WTC11 (cell line): ENCODE measurements around the gene PRKCE. TPM values are rescaled to one million over a fixed set of nuclear protein-coding genes. Genes with fewer than 3 reads are reported as not detected.

Source experiments
- ATAC-seq: fragments of 200-7000 bp; cut with Tn5 transposase; 2 replicates; pipeline ENCODE4 v1.10.0; 2021; ENCODE audit warnings: mild to moderate bottlenecking, moderate library complexity
- CTCF ChIA-PET: fragments of 300-600 bp; sonication (Branson Sonifier 250); formaldehyde crosslinking; loops from one replicate; lab custom pipeline; 2021; ENCODE audit warnings: antibody characterized with exemption; lab: Charles Lee
- POLR2A ChIA-PET: fragments of 350-600 bp; sonication (Branson Sonifier 250); formaldehyde crosslinking; loops from one replicate; lab custom pipeline; 2021; ENCODE audit warnings: antibody characterized with exemption; lab: Charles Lee
- DNase-seq: peaks from one replicate; pipeline ENCODE4 v3.0.0; 2021; ENCODE audit warnings: low spot score
- H3K27ac Mint-ChIP-seq: 2 replicates; pipeline ENCODE4 v1.8.0; 2021; ENCODE audit warnings: mixed read lengths
- H3K27me3 Mint-ChIP-seq: 2 replicates; pipeline ENCODE4 v1.8.0; 2021; ENCODE audit warnings: low read depth, mild to moderate bottlenecking, moderate library complexity, mixed read lengths
- H3K36me3 Mint-ChIP-seq: 2 replicates; pipeline ENCODE4 v1.8.0; 2021; ENCODE audit warnings: mixed read lengths
- H3K4me1 Mint-ChIP-seq: 2 replicates; pipeline ENCODE4 v1.8.0; 2022; ENCODE audit warnings: mixed read lengths
- H3K4me3 Mint-ChIP-seq: 2 replicates; pipeline ENCODE4 v1.8.0; 2021; ENCODE audit warnings: mild to moderate bottlenecking, moderate library complexity, mixed read lengths
- H3K9me3 Mint-ChIP-seq: 2 replicates; pipeline ENCODE4 v1.8.0; 2021; ENCODE audit warnings: mixed read lengths
- FOXP1 ChIP-seq: sonication (generic); formaldehyde crosslinking; IDR thresholded peaks from 2 replicates; pipeline ENCODE4 v1.8.0; 2022; ENCODE audit warnings: missing genetic modification reagents, mild to moderate bottlenecking, moderate library complexity, borderline replicate concordance
- HMGA2 ChIP-seq: fragments of 250-450 bp; sonication (Bioruptor Pico); IDR thresholded peaks from 2 replicates; pipeline ENCODE4 v1.4.0; 2021; ENCODE audit warnings: mild to moderate bottlenecking, moderate library complexity
- NR1H2 ChIP-seq: sonication (generic); formaldehyde crosslinking; IDR thresholded peaks from 2 replicates; pipeline ENCODE4 v1.9.0; 2021; ENCODE audit warnings: mild to moderate bottlenecking, moderate library complexity, missing genetic modification reagents
- OVOL2 ChIP-seq: fragments of 250-450 bp; sonication (Bioruptor Pico); IDR thresholded peaks from 2 replicates; pipeline ENCODE4 v1.9.0; 2021; ENCODE audit warnings: mild to moderate bottlenecking, borderline replicate concordance
- SMAD4 ChIP-seq: sonication (generic); formaldehyde crosslinking; IDR thresholded peaks from 2 replicates; pipeline ENCODE4 v1.8.0; 2022; ENCODE audit warnings: mild to moderate bottlenecking, missing genetic modification reagents
- STAT6 ChIP-seq: sonication (generic); formaldehyde crosslinking; conservative IDR thresholded peaks from 2 replicates; pipeline ENCODE4 v1.8.1; 2023; ENCODE audit warnings: mild to moderate bottlenecking, low read depth, missing genetic modification reagents, moderate library complexity
- ZBTB21 ChIP-seq: sonication (generic); formaldehyde crosslinking; IDR thresholded peaks from 2 replicates; pipeline ENCODE4 v1.8.1; 2023; ENCODE audit warnings: mild to moderate bottlenecking, missing genetic modification reagents, borderline replicate concordance
- ZNF281 ChIP-seq: sonication (generic); formaldehyde crosslinking; IDR thresholded peaks from 2 replicates; pipeline ENCODE4 v1.8.0; 2023; ENCODE audit warnings: mild to moderate bottlenecking, missing genetic modification reagents
- ZNF396 ChIP-seq: fragments of 250-450 bp; sonication (Bioruptor Pico); IDR thresholded peaks from 2 replicates; pipeline ENCODE4 v1.8.0; 2021; ENCODE audit warnings: mild to moderate bottlenecking, moderate library complexity, borderline replicate concordance
- ZNF671 ChIP-seq: fragments of 250-450 bp; sonication (Bioruptor Pico); IDR thresholded peaks from 2 replicates; pipeline ENCODE4 v1.8.0; 2021; ENCODE audit warnings: mild to moderate bottlenecking
- total RNA-seq: library from RNA; stranded (reverse); gene quantifications from 3 replicates; pipeline ENCODE4 v1.2.3, GENCODE V29; 2021
- TF ChIP-seq, protein P1 (sequence below): sonication (generic); formaldehyde crosslinking; IDR thresholded peaks from 2 replicates; pipeline ENCODE4 v1.8.0; 2023; ENCODE audit warnings: missing genetic modification reagents
- TF ChIP-seq, protein P2 (sequence below): sonication (generic); formaldehyde crosslinking; IDR thresholded peaks from 2 replicates; pipeline ENCODE4 v1.8.1; 2023; ENCODE audit warnings: mild to moderate bottlenecking, missing genetic modification reagents, moderate library complexity
- TF ChIP-seq, protein P3 (sequence below): sonication (generic); formaldehyde crosslinking; IDR thresholded peaks from 2 replicates; pipeline ENCODE4 v1.8.1; 2023; ENCODE audit warnings: mild to moderate bottlenecking, missing genetic modification reagents, borderline replicate concordance
- TF ChIP-seq, protein P4 (sequence below): fragments of 250-450 bp; sonication (Bioruptor Pico); IDR thresholded peaks from 2 replicates; pipeline ENCODE4 v2.1.2; 2022; ENCODE audit warnings: mild to moderate bottlenecking, moderate library complexity
- TF ChIP-seq, protein P5 (sequence below): fragments of 250-450 bp; sonication (Bioruptor Pico); IDR thresholded peaks from 2 replicates; pipeline ENCODE4 v1.9.0; 2021; ENCODE audit warnings: mild to moderate bottlenecking

Gene PRKCE
- total RNA-seq, 1 experiment from 2014 or later: 5.8 TPM

- no peak for TF ChIP-seq ZNF396 (CRISPR knock-in tag)
- TF ChIP-seq, protein P1, sequence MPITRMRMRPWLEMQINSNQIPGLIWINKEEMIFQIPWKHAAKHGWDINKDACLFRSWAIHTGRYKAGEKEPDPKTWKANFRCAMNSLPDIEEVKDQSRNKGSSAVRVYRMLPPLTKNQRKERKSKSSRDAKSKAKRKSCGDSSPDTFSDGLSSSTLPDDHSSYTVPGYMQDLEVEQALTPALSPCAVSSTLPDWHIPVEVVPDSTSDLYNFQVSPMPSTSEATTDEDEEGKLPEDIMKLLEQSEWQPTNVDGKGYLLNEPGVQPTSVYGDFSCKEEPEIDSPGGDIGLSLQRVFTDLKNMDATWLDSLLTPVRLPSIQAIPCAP (CRISPR knock-in tag): no peak
- TF ChIP-seq, all 79 proteins: peak for 0
Observed at GRCh38 chr2:45925636-45926366, 274.3 kb downstream of the PRKCE start (continued).

GRCh38 chr2:45928946-45929345 lies 277.5 kb downstream of the PRKCE start:
- Mint-ChIP-seq H3K9me3 (no peaks in the 10 kb centered on the region), H3K27me3 (no peaks in the 10 kb centered on the region), H3K4me3 (no peak overlapping the region), H3K4me1 (peaks cover 13% of the 10 kb centered on the region), H3K27ac (no peak overlapping the region), H3K36me3 (no peaks in the 10 kb centered on the region)
- ATAC-seq: no peak
- no peak for DNase-seq
- ChIA-PET POLR2A (no interaction called here), CTCF (interaction anchor here (1.0 to 2.7 kb wide), 2 partner anchors 8 to 151 kb away, joined by 3 to 8 read pairs; no protein-coding TSS in a partner anchor)
- TF ChIP-seq ZNF396 (CRISPR knock-in tag): no peak
- no peak for TF ChIP-seq STAT6 (CRISPR knock-in tag)
- TF ChIP-seq ZNF671: no peak
- no peak for TF ChIP-seq OVOL2 (CRISPR knock-in tag)
- TF ChIP-seq, protein P2, sequence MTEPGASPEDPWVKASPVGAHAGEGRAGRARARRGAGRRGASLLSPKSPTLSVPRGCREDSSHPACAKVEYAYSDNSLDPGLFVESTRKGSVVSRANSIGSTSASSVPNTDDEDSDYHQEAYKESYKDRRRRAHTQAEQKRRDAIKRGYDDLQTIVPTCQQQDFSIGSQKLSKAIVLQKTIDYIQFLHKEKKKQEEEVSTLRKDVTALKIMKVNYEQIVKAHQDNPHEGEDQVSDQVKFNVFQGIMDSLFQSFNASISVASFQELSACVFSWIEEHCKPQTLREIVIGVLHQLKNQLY (CRISPR knock-in tag): no peak
- TF ChIP-seq ZNF281: no peak
- TF ChIP-seq, protein P3, sequence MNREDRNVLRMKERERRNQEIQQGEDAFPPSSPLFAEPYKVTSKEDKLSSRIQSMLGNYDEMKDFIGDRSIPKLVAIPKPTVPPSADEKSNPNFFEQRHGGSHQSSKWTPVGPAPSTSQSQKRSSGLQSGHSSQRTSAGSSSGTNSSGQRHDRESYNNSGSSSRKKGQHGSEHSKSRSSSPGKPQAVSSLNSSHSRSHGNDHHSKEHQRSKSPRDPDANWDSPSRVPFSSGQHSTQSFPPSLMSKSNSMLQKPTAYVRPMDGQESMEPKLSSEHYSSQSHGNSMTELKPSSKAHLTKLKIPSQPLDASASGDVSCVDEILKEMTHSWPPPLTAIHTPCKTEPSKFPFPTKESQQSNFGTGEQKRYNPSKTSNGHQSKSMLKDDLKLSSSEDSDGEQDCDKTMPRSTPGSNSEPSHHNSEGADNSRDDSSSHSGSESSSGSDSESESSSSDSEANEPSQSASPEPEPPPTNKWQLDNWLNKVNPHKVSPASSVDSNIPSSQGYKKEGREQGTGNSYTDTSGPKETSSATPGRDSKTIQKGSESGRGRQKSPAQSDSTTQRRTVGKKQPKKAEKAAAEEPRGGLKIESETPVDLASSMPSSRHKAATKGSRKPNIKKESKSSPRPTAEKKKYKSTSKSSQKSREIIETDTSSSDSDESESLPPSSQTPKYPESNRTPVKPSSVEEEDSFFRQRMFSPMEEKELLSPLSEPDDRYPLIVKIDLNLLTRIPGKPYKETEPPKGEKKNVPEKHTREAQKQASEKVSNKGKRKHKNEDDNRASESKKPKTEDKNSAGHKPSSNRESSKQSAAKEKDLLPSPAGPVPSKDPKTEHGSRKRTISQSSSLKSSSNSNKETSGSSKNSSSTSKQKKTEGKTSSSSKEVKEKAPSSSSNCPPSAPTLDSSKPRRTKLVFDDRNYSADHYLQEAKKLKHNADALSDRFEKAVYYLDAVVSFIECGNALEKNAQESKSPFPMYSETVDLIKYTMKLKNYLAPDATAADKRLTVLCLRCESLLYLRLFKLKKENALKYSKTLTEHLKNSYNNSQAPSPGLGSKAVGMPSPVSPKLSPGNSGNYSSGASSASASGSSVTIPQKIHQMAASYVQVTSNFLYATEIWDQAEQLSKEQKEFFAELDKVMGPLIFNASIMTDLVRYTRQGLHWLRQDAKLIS (CRISPR knock-in tag): no peak
- TF ChIP-seq FOXP1 (CRISPR knock-in tag): no peak
- no peak for TF ChIP-seq ZBTB21
- TF ChIP-seq NR1H2 (CRISPR knock-in tag): no peak
- TF ChIP-seq, protein P4, sequence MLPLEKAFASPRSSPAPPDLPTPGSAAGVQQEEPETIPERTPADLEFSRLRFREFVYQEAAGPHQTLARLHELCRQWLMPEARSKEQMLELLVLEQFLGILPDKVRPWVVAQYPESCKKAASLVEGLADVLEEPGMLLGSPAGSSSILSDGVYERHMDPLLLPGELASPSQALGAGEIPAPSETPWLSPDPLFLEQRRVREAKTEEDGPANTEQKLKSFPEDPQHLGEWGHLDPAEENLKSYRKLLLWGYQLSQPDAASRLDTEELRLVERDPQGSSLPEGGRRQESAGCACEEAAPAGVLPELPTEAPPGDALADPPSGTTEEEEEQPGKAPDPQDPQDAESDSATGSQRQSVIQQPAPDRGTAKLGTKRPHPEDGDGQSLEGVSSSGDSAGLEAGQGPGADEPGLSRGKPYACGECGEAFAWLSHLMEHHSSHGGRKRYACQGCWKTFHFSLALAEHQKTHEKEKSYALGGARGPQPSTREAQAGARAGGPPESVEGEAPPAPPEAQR (CRISPR knock-in tag): no peak
- no peak for TF ChIP-seq HMGA2
- no peak for TF ChIP-seq SMAD4 (CRISPR knock-in tag)
- TF ChIP-seq, protein P5, sequence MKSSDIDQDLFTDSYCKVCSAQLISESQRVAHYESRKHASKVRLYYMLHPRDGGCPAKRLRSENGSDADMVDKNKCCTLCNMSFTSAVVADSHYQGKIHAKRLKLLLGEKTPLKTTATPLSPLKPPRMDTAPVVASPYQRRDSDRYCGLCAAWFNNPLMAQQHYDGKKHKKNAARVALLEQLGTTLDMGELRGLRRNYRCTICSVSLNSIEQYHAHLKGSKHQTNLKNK: no peak
